Measurements from ENCODE around the gene RFFL.
"Not testable (repeated sequence)": the region's sequence is repeated elsewhere in the genome, so short reads cannot be mapped to it uniquely, and the experiment has no call there.

The RFFL gene

DNA sequence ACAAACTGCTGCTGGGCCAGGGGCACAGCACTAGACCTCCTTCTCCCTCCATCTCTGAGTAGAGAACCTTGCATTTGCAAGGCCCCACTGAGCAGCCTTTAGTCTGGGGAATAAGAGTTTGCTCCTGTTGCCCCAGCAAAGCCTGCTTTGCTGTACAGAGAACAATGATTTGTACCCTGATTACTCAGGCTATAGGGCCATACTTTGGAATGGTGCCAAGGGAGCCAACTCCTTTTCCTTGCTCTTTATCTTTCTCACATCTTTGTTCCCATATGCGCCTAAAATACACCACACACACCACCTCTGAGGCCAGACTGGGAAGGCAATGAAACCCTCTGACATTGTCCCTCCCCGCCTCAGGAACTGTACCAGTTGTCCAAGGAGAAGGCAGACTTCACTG, 62.0 kb downstream of the RFFL start:
- no peak for DNase-seq

DNA sequence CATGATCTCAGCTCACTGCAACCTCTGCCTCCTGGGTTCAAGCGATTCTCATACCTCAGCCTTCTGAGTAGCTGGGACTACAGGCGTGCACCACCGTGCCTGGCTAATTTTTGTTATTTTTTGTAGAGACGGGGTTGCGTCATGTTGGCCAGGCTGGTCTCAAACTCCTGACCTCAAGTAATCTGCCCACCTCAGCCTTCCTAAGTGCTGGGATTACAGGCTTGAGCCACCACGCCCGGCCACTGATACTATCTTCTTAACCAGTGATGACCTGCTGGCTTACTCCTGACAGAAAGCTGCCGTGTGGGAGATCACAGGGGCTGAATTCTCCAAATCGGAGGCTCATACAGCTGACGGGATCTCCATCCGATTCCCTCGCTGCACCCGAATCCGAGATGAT, 62.5 kb downstream of the RFFL start:
- DNase-seq: not testable (repeated sequence)

DNA sequence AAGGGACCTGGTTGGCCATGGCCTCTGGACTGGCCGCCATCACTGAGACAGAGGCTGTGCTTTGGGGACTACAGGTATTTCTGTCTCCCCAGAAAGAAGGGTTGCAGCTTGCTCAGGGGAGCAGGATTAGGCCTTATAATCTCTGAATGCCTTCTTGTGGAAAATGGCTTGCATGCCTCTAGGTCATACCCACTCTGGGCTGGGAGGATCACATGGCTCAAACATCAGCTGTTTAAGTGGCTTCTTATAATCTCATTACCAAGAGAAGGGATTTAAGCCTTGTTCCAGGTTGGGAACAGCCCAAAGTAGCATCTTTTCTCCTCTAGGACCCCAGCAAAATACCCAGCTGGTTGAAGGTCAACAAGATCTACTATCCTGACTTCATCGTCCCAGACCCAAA, 64.1 kb downstream of the RFFL start:
- no peak for DNase-seq

DNA sequence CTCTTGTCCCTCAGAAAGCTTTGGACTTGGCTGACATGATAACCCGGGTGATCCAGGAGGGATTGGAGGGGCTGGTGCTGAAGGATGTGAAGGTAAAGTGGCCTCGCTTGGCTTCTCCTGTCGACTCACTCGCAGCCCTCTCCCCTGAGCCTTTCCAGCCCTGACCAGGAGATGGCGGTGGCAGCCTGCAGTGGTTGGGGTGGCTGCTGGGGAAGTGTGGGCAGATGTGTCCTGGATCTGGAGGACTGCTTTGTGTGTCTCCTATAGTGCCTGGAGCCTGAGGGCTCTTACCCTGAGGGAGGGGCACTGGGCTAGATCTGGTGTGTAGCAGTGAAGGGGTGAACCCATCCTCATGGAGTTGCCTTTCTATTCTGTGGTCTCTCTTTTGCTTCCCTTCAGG, 65.3 kb downstream of the RFFL start:
- DNase-seq: peak; percentile 81 to 86

DNA sequence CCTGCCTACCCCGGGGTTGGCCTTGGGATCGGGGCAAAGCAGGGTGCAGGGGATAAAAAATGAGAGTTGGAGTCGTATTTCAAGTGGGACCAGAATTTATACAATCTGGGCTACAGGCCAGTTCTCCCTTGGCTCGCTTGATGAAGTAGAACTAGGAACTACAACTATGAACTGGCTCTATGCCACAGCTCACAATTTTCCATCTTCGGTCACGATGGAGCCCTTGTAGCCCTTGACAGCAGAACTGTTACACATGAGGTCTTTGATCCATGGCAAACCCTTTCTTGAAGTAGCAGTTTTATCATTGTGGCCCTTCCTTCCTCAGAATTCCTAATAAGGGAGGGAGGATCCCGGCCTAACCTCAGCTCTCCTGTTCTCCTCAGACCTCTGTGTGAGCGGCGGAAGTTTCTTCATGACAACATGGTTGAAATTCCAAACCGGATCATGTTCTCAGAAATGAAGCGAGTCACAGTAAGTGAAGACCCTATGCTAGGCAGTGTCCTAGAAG, 66.1 kb downstream of the RFFL start:
- no peak for DNase-seq

DNA sequence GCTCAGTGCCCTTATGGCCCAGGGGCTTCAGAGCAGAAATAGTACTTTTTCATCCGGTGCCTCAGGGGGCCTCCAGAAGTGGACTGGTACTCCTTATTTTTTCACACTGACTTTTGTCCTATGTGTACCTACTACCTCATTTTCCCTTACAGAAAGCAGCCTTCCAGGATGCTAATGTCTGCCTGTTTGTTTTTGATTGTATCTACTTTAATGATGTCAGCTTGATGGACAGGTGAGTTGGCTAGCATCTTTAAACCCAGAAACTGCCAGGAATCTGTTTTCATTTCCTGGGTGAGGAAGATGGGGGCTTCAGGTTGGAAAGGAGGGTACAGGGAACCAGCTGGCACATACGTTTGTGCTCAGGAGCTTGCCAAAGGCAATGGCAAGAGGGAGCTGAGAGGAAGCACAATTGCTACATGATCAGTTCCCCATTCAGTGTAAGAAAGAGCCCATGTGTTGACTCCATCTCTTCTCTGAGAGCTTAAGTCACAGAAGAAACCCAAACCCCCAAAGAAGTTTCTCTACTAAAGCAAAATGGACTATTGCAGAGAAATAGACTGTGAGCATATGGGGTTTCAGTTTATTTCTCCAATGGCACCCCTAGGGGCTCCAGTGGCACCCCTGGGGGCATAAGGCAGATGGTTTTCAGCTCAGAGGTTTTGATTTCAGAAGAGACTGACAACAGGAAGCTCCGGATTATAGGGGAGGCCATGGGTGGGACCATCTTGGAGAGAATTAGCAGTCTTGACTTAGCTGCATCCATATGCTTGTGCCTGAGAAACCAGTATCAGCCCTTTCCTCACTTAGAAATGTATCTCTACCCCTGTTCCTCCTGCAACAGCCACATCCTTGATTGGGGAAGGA, 66.9 kb downstream of the RFFL start:
- DNase-seq: no peak

DNA sequence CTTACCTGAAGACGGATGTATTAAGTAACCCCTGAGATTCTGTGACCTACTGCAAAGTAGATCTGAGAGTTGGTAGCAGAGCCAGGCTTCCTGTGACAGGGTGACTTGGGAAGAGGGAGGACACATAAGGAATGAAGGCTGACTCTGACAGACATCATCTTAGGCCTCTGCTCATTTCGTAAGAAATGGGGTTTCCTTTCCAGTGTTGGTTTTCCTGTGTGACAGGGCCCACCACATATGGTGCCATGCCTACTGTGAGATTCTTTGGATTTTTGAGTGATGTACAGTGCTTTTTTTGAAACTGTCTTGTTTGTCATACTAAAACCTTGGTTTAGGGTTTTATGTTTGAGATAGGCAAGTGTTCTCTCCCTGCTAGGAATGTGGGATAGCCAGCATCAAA, 70.5 kb downstream of the RFFL start:
- no peak for DNase-seq

DNA sequence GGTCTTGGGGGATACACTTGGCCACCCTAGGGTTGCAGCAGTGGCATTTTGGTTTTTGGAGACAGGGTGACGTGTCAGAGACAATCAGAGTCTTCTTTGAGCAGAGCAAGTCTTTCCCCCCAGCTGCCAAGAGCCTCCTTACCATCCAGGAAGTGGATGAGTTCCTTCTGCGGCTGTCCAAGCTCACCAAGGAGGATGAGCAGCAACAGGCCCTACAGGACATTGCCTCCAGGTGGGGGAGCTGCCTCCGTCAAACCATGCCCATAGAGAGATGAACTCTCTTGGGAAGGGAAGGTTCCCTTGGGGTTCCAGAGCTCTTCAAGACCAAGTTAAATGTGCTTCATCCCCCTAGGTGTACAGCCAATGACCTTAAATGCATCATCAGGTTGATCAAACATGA, 71.9 kb downstream of the RFFL start:
- DNase-seq: no peak

DNA sequence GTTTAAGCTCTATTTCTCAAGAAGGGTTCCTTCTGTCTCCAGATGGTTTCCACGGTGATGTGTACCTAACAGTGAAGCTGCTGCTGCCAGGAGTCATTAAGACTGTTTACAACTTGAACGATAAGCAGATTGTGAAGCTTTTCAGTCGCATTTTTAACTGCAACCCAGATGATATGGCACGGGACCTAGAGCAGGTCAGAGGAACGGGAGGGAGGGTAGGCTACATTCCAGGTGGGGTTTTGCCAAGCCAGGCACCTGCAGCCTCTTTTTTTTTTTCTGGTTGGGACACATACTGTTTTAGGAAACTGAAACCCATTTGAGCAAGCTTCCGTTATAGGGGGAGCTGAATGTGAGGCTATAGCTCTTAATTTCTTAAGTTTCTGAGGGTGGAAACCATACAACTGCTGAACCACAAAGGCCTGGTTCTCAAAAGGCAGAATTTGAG, 72.6 kb downstream of the RFFL start:
- peak in 1 of 2 donors; percentile 13 for DNase-seq

DNA sequence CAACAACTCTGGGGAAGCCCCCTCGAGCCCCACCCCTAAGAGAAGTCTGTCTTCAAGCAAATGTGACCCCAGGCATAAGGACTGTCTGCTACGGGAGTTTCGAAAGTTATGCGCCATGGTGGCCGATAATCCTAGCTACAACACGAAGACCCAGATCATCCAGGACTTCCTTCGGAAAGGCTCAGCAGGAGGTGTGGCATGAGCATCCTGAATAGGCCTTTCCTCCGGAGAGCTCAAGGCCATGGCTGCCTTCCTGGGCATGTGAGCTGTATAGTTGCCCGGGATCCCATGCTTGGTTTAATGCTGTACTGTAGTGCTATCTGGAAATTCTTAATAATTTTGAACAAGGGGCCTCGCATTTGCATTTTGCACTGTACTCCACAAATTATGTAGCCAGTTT, 74.0 kb downstream of the RFFL start:
- no peak for DNase-seq

DNA sequence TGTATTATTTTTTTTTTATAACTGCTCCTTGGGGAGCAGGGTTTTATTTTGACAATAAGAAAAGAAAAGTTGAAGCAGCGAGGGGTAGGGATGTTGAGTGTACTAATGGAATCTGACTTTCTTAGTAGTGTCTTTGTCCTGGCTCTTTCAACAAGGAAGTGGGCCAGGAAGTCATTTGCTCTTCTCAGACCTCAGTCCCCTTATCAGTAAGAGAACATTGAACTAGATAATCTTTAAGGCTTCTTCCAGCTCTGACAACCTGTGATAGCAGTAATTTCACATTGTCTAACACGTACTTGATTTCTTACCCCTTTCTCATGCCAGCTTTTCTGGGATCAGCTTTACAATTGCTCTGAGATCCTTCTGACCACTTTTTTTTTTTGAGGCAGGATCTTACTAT, 74.9 kb downstream of the RFFL start:
- DNase-seq: no peak

DNA sequence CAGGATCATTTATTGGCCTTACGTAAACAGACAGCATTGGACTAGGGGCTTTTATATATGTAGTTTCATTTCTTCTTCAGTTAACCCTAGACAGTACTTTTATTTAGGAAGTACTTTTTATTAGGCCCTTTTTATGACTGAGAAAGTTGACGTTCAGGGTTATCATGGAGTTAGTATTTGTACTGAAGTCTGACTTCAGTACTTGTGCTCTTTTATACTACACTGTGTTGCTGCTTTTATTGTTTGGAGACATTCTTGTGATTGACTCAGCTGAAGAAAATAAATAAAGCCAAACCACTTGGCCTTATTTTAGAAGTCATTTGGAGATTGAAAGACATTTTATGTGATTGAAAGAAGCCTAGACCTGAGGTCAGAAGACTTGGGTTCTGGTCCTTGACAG, 76.3 kb downstream of the RFFL start:
- no peak for DNase-seq

DNA sequence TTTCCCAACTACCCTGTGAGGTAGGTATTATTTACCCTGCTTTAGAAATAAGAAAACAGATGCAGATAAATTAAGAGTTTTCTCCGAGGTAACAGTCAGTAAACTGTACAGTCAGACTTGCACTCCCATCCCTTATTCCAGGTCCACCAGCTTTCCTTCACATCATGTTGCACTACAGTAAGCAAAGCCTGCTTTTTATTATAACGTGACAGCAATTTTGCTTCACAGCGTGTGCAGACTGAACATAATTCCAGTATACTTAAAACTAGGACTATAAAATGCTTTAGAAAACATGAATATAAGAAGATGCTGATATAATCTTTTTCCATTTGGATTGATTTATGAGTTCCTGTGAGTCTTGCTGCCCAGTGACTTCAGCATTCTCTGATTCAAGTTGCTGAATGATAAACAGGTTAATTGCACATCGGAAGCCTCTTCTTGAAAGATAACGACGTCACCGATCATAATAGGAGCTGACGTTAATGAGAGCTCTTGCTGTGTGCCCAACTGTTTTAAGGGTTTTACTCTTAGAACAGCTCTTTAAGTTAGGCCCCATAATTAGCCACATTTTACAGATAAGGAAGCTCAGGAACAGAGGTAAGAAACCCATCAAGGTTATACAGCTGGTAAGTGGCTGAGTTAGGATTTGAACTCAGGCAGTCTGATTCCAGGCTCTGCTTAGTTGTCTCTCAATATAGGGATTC, 81.8 kb downstream of the RFFL start:
- no peak for DNase-seq

DNA sequence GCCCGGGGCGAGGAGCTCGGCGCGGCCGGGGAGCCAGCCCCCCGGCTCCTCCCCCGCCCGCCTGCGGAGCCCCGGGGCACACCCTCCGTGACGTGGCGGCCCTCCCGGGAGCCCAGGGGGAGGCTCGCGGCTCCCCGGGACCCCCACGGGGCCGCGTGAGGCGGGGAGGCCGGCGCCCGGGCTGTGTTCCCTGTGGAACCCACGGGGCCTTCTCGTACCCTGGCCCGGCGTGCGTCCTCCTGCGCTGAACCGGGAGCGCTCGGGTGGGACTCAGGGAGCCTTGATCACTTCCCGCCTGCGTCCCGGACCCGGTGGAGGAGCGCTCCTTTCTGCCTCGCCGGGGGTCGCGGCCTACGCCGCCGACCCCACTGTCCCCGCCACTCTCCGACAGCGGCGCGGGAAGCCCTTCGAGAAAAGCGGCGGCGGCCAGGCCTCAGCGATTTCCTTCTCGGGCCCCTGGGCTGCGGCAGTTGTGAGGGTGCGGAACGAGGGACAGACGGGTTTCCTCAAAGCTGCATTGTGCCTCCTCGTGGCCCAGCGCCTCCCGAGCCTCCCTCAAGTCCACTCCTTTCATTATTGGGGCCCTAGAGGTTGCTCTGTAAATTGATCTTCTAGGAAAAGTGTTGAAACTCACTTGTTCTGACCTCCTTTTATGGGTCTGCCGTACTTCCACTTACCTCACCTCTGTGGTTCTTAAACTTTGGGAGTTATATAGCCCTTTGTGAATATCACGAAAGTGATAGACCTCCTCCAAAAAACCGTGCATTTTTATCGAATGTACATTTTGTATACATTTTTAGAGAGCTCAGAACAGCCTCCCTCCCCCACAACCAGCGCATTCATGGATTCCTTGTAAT, 82.6 kb downstream of the RFFL start:
- peak; percentile 70 to 81 for DNase-seq

DNA sequence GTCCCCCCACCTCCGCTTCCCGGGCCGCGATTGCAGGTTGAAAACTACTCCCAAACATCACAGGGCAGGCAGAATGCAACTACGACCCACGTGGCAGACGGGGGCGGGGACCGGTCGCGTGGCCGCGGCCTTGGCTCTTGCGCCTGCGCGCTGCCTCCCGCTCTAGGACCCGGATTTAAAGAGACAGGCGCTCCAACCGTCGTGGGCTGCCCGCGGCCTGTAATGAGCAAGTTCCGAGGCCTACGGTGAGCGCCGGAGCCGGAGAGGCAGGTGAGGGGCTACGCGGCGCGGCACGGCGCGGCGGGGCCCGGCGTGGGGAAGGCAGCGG, 83.2 kb downstream of the RFFL start, which contains the start of gene LIG3:
Gene LIG3 (plus strand): TSS at position 160 of the 328 bp plus-strand sequence. CDS start 2,494 bp downstream, outside the sequence.
- peak; percentile 91 to 94 for DNase-seq

DNA sequence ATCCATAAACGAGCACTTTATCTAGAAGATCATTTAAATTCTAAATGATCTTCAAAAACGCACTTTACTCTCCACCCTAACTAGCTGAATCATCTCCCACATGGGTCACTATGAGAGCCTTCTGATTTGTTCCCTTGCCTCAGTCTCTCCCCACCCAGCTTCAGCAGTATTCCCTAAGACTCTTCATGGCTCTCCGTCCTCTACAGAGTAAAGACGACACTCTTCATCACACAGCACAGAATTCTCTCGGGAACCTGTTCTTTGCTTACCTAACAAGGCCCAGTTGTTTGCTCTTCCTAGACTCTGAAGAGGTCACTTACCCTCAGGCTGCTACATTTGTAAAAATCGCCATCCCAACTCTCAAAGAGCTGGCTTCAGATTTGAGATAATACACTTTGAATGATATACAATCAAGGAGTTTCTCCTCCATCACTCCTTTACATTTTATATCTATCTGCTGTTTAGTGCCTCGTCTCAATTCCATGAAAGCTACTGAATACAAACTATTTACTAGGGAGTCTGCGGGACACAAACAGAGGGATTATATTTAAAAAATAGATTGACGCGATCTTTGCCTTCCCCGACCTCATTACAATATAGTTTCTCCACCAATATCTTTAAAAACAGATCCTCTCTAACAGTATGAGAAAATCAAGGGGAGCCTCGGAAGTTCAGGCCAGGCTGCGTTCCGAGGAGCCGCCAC, 83.7 kb downstream of the RFFL start:
- DNase-seq: no peak

DNA sequence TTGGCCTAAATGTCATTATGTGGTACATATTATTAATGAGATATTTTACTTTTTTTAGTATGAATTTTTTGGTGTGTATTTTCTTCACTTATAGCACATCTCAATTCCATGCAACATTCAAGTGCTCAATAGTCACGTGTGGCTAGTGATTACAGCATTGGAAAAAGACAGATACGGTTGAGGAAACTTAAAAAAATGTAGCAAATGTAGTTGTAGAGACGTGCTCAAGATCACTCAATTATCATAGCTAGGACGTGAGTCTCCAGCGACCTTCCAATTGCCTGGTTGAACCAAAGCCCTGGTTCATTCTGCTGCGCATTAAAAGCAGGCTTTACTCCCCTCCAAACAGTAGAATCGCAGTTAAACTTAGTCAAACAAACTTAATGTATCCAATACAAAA, 84.4 kb downstream of the RFFL start:
- DNase-seq: no peak

DNA sequence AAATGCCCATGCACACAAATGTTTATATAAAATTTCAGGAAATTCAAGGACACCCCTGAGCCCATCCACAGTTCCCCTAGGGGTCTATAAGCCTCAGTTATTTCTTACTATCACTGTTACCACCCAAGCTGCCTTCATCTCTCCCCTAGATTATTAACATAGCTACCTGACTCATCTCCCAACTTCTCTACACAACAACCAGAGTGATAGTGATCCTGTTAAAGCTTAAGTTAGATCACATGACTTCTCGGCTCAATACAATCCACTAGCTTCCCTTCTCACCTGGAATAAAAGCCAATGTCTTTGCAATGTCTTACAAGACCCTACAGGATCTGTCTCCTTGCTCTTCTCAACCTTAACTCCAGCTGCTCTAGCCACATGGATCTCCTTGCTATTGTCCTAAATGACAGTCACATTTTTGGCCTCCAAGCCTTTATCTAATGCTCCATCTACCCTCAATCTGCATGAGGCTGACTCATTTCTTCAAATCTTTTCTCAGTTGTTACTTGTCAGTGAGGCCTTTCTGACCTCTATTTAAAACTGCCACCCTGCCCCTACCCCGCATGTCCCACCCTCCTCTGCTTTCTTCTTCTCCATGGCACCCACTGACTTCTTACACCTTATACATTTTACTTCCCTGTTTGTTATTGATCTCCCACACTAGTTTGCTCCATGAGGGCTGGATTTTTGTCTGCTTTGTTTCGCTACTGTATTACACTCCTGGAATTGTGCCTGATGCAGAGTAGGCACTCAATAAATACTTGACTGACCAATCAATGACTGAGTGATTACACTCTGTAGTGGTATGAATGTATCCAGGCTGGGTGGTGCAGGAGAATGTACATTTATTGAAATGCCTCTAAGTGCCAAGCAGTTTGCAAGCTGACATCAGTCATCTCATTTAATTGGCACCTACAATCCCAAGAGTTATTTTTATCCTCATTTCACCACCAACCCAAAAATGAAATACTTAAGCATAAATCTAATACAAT, 88.4 kb downstream of the RFFL start:
- DNase-seq: no peak

DNA sequence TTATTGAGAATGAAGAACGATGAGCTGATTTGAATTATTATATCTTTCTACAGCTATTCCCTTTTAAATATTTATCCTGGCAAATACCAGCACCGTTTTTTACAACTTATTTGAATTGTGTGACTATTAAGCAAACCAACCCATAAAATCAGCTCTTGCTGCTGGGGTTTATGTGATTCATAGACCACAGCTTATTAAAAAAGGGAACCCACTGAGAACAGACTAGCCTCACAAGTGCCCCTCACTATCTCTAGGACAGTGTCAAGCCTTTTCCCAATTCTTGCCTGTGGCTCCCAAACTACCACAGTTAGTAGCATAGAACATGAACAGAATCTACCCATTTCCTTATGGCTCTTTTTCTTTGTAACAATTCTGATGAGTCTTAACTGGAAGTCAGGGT, 89.3 kb downstream of the RFFL start:
- DNase-seq: no peak

DNA sequence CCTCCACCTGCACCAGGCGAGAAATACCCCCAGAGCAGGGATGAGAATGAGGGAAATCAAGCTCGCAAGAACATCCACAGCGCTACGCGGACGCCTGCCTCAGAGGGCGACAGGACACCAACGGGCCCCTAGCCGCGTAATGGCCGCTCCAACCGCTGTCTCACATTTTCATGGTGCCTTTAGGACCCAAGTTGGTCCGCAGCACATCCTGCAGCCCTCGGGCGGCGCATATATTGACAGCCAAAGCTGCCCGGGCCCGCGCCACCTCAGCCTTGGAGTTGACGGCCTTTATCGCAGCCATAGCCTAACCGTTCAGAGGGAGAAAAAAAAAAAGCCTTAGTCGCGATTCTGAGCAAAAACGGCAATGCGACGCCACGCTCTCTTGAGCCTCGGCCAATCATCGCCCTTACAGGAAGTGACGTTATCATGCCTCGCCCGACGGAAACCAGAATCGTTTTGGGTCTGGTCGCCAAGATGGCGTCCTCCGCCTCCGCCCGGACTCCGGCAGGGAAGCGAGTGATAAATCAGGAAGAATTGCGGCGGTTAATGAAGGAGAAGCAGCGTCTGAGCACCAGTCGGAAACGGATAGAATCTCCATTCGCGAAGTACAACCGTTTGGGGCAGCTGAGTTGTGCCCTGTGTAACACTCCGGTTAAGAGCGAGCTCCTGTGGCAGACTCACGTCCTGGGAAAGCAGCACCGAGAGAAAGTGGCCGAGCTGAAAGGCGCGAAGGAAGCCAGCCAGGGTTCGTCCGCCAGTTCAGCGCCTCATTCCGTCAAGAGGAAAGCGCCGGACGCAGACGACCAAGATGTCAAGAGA, 102.2 kb downstream of the RFFL start, which contains the start of the genes CCT6B and ZNF830:
Gene CCT6B (minus strand): TSS at position 368 of the 819 bp plus-strand sequence. CDS start 67 bp downstream, at position 301.
Gene ZNF830 (plus strand): TSS at position 448 of the 819 bp plus-strand sequence. CDS start 27 bp downstream, at position 475.
- DNase-seq: peak; percentile 91 to 93

Measured in CD4-positive, alpha-beta T cell treated with Interferon alpha-2 for 1 hour (primary cell).